Testis (tissue), 3 donors: ENCODE measurements around the gene KCNQ1. TPM values are rescaled to one million over a fixed set of nuclear protein-coding genes. Genes with fewer than 3 reads are reported as not detected.

ENCODE experiments used
- DNase-seq: peaks from one replicate; pipeline ENCODE4 v3.0.0-alpha.2; 2019
- H3K27ac ChIP-seq, 2 donors: fragments of 200-600 bp; sonication (generic); one replicate each; pipeline ENCODE4 v1.5.1; 2019
- H3K27me3 ChIP-seq: fragments of 200-600 bp; sonication (generic); one replicate; pipeline ENCODE4 v1.5.1; 2019
- H3K36me3 ChIP-seq: fragments of 200-600 bp; sonication (generic); one replicate; pipeline ENCODE4 v1.5.1; 2017; ENCODE audit warnings: low read depth; ENCODE audit errors: missing control alignments
- H3K4me1 ChIP-seq: fragments of 200-600 bp; sonication (generic); one replicate; pipeline ENCODE4 v1.5.1; 2019
- H3K4me3 ChIP-seq, 2 donors: fragments of 200-600 bp; sonication (generic); one replicate each; pipeline ENCODE4 v1.5.1; 2017 to 2019
- H3K9me3 ChIP-seq: fragments of 200-600 bp; sonication (generic); one replicate; pipeline ENCODE4 v1.5.1; 2017
- POLR2A ChIP-seq: fragments of 450-650 bp; IDR thresholded peaks from one replicate; pipeline ENCODE4 v1.6.1; 2017; ENCODE audit warnings: antibody characterized with exemption, mild to moderate bottlenecking, moderate library complexity
- WGBS, 2 donors: methylation state at CpG; one replicate each; pipeline ENCODE4 v1.1.5; 2018; 5-methylcytosine and 5-hydroxymethylcytosine counted together
- intact Hi-C: fragments of 100-400 bp; cut with DNase I; formaldehyde crosslinking; loops from one replicate; pipeline ENCODE4 v1.15.1; 2023; ENCODE audit warnings: low total_unique reads
- polyA plus RNA-seq: library from polyadenylated mRNA; stranded (reverse); fragments of 350-450 nt; fragmentation: Illumina TruSeq; extraction: RNeasy Lipid Tissue Mini Kit (QIAGEN cat#74804); gene quantifications from one replicate; pipeline ENCODE4 v1.2.3, GENCODE V29; 2014; ENCODE audit warnings: low read depth, low replicate concordance; ENCODE audit not compliant: insufficient read depth
- total RNA-seq, 2 donors: library from RNA; depleted of rRNA; stranded (reverse); fragments of >200 nt; gene quantifications; one replicate each; pipeline ENCODE4 v1.2.3, GENCODE V29; 2016
- TF ChIP-seq, protein P1 (sequence below), 3 experiments: fragments of 450-650 bp in 2 of 3; fragments of 200-600 bp in 1 of 3; sonication (generic) in 1 of 3; IDR thresholded peaks; one replicate each; pipeline ENCODE4 v1.5.1; 2016 to 2019; ENCODE audit warnings: antibody characterized with exemption in 3 of 3, mild to moderate bottlenecking in 2 of 3, moderate library complexity in 1 of 3

The KCNQ1 gene
- total and polyA plus RNA-seq, 3 donors from 2014 or later: 6.0 to 24.2 (median 12.8) TPM

- DNase-seq: no peak
- intact Hi-C loops: no loop called here
- 91 to 97% methylated on average over 21 to 34 of the region's 34 CpGs for WGBS, 2 donors
- Histone ChIP-seq H3K36me3 (no peaks in the 10 kb centered on the region), H3K27ac (no peak overlapping the region), H3K4me3 (no peak overlapping the region), H3K27me3 (no peaks in the 10 kb centered on the region), H3K4me1 (no peaks in the 10 kb centered on the region), H3K9me3 (no peaks in the 10 kb centered on the region)
- TF ChIP-seq, protein P1, sequence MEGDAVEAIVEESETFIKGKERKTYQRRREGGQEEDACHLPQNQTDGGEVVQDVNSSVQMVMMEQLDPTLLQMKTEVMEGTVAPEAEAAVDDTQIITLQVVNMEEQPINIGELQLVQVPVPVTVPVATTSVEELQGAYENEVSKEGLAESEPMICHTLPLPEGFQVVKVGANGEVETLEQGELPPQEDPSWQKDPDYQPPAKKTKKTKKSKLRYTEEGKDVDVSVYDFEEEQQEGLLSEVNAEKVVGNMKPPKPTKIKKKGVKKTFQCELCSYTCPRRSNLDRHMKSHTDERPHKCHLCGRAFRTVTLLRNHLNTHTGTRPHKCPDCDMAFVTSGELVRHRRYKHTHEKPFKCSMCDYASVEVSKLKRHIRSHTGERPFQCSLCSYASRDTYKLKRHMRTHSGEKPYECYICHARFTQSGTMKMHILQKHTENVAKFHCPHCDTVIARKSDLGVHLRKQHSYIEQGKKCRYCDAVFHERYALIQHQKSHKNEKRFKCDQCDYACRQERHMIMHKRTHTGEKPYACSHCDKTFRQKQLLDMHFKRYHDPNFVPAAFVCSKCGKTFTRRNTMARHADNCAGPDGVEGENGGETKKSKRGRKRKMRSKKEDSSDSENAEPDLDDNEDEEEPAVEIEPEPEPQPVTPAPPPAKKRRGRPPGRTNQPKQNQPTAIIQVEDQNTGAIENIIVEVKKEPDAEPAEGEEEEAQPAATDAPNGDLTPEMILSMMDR (IDR thresholded peaks at IDR 0.05): no peak
- no peak for TF ChIP-seq POLR2A
Observed at GRCh38 chr11:2539371-2540222, 94.8 kb downstream of the KCNQ1 start.

DNA sequence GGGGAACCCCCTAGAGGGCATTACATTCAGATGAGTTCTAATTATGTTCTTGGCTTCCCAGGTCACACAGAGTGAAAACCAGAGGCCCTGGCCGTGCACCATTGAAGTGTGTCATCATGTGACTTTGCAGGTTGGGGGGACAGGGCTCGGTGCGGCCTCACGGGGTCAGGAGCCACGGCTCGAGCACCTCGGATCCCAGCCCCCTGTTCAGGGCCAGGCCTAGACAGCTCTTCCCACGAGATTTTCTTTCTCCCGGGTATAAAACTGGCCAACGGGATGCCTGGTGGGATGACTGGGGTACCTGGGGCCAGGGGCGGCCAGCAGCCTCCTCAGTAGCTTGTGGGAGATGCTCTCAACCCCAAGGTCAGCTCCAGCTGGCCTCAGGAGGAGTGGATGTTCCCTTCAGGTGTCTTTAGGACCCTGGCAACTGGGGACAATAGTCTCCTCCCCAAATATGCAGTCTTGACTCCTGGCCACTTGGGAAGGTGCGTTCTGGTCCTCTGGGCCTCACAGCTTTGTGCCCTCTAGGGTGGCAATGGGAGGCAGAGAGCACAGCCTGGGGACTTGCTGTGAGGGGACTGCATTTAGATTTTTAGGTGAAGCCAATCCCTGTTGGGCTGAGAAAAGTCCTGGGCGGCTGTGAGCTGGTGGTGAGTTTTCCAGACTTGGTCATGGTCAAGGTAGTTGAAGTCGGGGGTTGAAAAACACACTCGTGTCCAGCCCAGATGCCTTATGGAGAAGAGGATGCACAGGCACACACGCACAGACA is 95.6 kb downstream of the KCNQ1 start:
- WGBS, 2 donors: 93 to 94% methylated on average over 16 of the region's 16 CpGs
- intact Hi-C loops: no loop called here
- H3K9me3 ChIP-seq: no peaks in the 10 kb centered on the region
- H3K27ac ChIP-seq: no peak overlapping the region
- H3K27me3 ChIP-seq: no peaks in the 10 kb centered on the region
- no peak for DNase-seq
- H3K4me1 ChIP-seq: no peaks in the 10 kb centered on the region
- H3K36me3 ChIP-seq: no peaks in the 10 kb centered on the region
- TF ChIP-seq POLR2A: no peak
- TF ChIP-seq, protein P1 (IDR thresholded peaks at IDR 0.05): no peak
- no peak overlapping the region for H3K4me3 ChIP-seq

GRCh38 chr11:2540992-2541680 is 96.3 kb downstream of the KCNQ1 start:
- no peak for DNase-seq
- Histone ChIP-seq H3K36me3 (no peaks in the 10 kb centered on the region), H3K27me3 (no peaks in the 10 kb centered on the region), H3K4me3 (no peak overlapping the region), H3K4me1 (no peaks in the 10 kb centered on the region), H3K27ac (no peak overlapping the region), H3K9me3 (no peaks in the 10 kb centered on the region)
- 90 to 91% methylated on average over 24 to 27 of the region's 27 CpGs for WGBS, 2 donors
- intact Hi-C loops: no loop called here
- TF ChIP-seq POLR2A: no peak
- TF ChIP-seq, protein P1 (IDR thresholded peaks at IDR 0.05): no peak

GRCh38 chr11:2541881-2542361 is 97.1 kb downstream of the KCNQ1 start:
- H3K27ac ChIP-seq: no peak overlapping the region

More at GRCh38 chr11:2541881-2542361, 97.1 kb downstream of the KCNQ1 start:
- H3K4me3 ChIP-seq: no peak overlapping the region
- H3K27me3 ChIP-seq: no peaks in the 10 kb centered on the region
- intact Hi-C loops: no loop called here
- 83 to 87% methylated on average over 11 to 14 of the region's 14 CpGs for WGBS, 2 donors
- H3K4me1 ChIP-seq: no peaks in the 10 kb centered on the region
- no peaks in the 10 kb centered on the region for H3K36me3 ChIP-seq
- no peak for DNase-seq
- no peak for TF ChIP-seq POLR2A
- TF ChIP-seq, protein P1 (IDR thresholded peaks at IDR 0.05): no peak
- H3K9me3 ChIP-seq: no peaks in the 10 kb centered on the region
